Fibroblast of mammary gland (primary cell): ENCODE results near the gene TMEM139.

Experiments used
- DNase-seq: peaks from one replicate; pipeline ENCODE4 v3.0.0-alpha.2; 2010; ENCODE audit warnings: low read depth
- H3K4me3 ChIP-seq: 2 replicates; pipeline ENCODE4 v1.5.1; 2011; ENCODE audit warnings: low read depth, mild to moderate bottlenecking, low read length, moderate library complexity; ENCODE audit not compliant: control insufficient read depth
- TF ChIP-seq, protein P1 (sequence below): conservative IDR thresholded peaks from 2 replicates; pipeline ENCODE4 v1.5.1; 2011; ENCODE audit warnings: low read depth, low read length, inconsistent platforms; ENCODE audit not compliant: control insufficient read depth, insufficient read depth

TMEM139 gene

DNA sequence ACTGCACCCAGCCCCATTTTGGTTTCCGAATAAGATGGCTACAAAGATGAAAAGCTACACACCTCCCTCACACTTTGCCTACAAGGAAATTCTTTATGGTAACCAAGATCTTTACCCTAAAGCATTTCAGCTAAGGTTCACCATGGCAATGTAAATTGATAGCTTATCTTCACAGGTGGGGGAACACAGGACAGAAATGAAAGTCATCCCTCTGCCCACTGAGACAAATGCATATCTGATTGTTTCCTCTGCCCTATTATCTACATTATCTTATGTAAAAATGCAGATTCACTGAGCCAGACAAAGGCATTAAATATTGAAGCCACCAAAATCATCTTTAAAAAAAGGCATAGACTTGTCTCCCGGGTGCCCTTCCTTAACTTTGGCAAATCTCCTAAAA is 3.2 kb upstream of the TMEM139 start:
- DNase-seq = no peak
- TF ChIP-seq, protein P1, sequence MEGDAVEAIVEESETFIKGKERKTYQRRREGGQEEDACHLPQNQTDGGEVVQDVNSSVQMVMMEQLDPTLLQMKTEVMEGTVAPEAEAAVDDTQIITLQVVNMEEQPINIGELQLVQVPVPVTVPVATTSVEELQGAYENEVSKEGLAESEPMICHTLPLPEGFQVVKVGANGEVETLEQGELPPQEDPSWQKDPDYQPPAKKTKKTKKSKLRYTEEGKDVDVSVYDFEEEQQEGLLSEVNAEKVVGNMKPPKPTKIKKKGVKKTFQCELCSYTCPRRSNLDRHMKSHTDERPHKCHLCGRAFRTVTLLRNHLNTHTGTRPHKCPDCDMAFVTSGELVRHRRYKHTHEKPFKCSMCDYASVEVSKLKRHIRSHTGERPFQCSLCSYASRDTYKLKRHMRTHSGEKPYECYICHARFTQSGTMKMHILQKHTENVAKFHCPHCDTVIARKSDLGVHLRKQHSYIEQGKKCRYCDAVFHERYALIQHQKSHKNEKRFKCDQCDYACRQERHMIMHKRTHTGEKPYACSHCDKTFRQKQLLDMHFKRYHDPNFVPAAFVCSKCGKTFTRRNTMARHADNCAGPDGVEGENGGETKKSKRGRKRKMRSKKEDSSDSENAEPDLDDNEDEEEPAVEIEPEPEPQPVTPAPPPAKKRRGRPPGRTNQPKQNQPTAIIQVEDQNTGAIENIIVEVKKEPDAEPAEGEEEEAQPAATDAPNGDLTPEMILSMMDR = no peak
- H3K4me3 ChIP-seq = no peak overlapping the region

DNA sequence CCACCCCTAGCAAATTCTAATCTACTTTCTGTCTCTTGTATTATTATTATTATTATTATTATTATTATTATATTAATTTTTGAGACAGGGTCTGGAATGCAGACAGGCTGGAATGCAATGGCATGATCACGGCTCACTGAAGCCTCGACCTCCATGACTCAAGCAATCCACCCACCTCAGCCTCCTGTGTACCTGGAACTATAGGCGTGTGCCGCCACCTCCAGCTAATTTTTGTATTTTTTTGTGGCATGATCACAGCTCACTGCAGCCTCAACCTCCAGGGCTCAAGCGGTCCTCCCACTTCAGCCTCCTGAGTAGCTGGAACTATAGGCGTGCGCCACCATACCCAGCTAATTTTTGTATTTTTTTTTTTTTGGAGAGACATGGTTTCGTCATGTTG is 2.6 kb upstream of the TMEM139 start:
- no peak overlapping the region for H3K4me3 ChIP-seq
- no peak for DNase-seq
- TF ChIP-seq, protein P1 = no peak

DNA sequence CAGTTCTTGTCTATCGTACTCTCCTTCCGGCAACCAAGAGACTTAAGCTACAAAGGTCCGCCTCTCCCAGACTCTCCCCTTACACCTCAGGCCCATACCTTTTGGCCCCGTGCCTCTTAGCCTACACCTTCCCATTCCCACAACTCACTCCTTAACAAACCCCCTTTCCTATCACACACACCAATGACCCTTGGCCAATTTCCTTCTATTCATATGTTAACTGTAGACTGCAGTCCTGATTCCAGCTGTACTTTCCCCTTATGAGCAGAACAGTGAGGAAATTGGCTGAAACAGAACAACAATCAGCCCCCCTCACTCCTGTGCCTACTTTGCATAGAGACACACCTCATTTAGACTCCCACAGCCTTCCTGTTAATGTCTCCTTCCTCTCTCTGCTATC is 1.4 kb upstream of the TMEM139 start:
- TF ChIP-seq, protein P1 = no peak
- no peak for DNase-seq
- no peak overlapping the region for H3K4me3 ChIP-seq

DNA sequence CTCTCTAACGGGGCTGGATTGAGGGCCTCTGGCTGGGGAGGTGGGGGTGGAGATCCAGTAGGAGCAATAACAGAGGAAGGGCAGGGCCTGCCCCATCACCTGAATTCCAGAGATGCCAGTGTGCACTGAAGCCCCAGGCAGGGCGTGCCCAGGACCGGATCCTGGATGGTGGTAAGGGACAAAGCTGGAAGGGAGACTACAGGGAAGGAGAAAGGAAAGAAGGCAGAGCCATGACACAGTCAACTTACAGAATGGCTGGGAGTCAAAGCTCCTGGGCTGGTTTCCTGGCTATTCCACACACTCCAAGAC is 666 bp downstream of the TMEM139 start:
- H3K4me3 ChIP-seq = no peak overlapping the region
- TF ChIP-seq, protein P1 = no peak
- no peak for DNase-seq

DNA sequence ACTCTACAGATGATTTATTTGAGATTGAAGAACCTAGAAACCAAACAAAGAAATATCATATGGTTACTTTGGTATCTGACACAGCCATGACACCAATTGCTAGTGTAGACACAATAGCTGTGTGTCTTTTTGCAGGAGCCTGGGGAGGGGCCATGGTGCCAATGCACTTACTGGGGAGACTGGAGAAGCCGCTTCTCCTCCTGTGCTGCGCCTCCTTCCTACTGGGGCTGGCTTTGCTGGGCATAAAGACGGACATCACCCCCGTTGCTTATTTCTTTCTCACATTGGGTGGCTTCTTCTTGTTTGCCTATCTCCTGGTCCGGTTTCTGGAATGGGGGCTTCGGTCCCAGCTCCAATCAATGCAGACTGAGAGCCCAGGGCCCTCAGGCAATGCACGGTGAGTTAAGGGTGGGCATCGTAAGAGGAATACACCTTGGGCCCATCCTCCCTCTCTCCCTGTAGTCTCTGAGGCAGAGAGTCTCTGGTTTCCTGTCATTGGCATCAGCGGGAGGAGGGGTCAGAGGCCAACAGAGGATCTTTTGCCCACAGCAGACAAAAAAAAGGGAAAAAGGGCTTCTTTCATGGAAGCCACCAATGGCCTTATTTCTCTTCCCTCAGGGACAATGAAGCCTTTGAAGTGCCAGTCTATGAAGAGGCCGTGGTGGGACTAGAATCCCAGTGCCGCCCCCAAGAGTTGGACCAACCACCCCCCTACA is 1.2 kb downstream of the TMEM139 start:
- no peak overlapping the region for H3K4me3 ChIP-seq
- TF ChIP-seq, protein P1 = no peak
- DNase-seq = no peak

DNA sequence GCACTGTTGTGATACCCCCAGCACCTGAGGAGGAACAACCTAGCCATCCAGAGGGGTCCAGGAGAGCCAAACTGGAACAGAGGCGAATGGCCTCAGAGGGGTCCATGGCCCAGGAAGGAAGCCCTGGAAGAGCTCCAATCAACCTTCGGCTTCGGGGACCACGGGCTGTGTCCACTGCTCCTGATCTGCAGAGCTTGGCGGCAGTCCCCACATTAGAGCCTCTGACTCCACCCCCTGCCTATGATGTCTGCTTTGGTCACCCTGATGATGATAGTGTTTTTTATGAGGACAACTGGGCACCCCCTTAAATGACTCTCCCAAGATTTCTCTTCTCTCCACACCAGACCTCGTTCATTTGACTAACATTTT is 1.7 kb downstream of the TMEM139 start:
- TF ChIP-seq, protein P1 = no peak
- DNase-seq = no peak
- no peak overlapping the region for H3K4me3 ChIP-seq
